GM10248 (cell line): ENCODE data around the gene NISCH.

Experiments used
- CTCF ChIA-PET: fragments of 300-600 bp; sonication (Branson Sonifier 250); formaldehyde crosslinking; extraction: SDS; loops from one replicate; lab custom pipeline; 2021; ENCODE audit warnings: antibody characterized with exemption; lab: Yijun Ruan, JAX
- POLR2A ChIA-PET: fragments of 350-650 bp; sonication (Branson Sonifier 250); formaldehyde crosslinking; extraction: SDS; loops from one replicate; lab custom pipeline; 2020; ENCODE audit warnings: antibody characterized with exemption; lab: Yijun Ruan, JAX
- DNase-seq: peaks from one replicate; pipeline ENCODE4 v3.0.0; 2012; ENCODE audit errors: extremely low spot score
- CTCF ChIP-seq: IDR thresholded peaks from 2 replicates; pipeline ENCODE4 v1.5.1; 2012; ENCODE audit warnings: mild to moderate bottlenecking, low read depth; ENCODE audit errors: extremely low read depth, missing control alignments, control extremely low read depth

The NISCH gene

GRCh38 chr3:52438104-52438376 lies 17.4 kb upstream of the NISCH start:
- DNase-seq, result no peak
- ChIA-PET CTCF (interaction anchor here (17.8 to 20.1 kb wide), 2 partner anchors 8 kb away, joined by 345 read pairs; partner anchors contain the start of genes SEMA3G and TNNC1), POLR2A (no interaction called here)
- no peak for TF ChIP-seq CTCF

GRCh38 chr3:52438579-52439425 lies 16.6 kb upstream of the NISCH start:
- POLR2A ChIA-PET, result no interaction called here
- no peak for TF ChIP-seq CTCF
- CTCF ChIA-PET, result interaction anchor here (1.0 to 20.1 kb wide), 3 partner anchors 7 to 218 kb away, joined by 3 to 345 read pairs (median 345); partner anchors contain the start of genes SEMA3G and TNNC1

GRCh38 chr3:52439426-52440248 lies 15.8 kb upstream of the NISCH start:
- ChIA-PET CTCF (interaction anchor here (0.6 to 20.1 kb wide), 4 partner anchors 6 to 219 kb away, joined by 3 to 345 read pairs (median 174); partner anchors contain the start of genes SEMA3G and TNNC1), POLR2A (no interaction called here)
- TF ChIP-seq CTCF, result no peak

More at GRCh38 chr3:52438579-52439425, 16.6 kb upstream of the NISCH start:
- no peak for DNase-seq

GRCh38 chr3:52440249-52440551 lies 15.2 kb upstream of the NISCH start:
- CTCF ChIA-PET, result interaction anchor here (17.8 kb wide), 1 partner anchor 10 kb away, joined by 345 read pairs; no protein-coding TSS in a partner anchor
- no peak for DNase-seq
- no peak for TF ChIP-seq CTCF
- POLR2A ChIA-PET, result no interaction called here

More at GRCh38 chr3:52439426-52440248, 15.8 kb upstream of the NISCH start:
- no peak for DNase-seq

GRCh38 chr3:52440671-52441070 lies 14.7 kb upstream of the NISCH start:
- TF ChIP-seq CTCF, result no peak
- CTCF ChIA-PET, result interaction anchor here (17.8 kb wide), 1 partner anchor 11 kb away, joined by 345 read pairs; no protein-coding TSS in a partner anchor
- POLR2A ChIA-PET, result no interaction called here
- DNase-seq, result no peak

GRCh38 chr3:52441091-52441771 lies 14.2 kb upstream of the NISCH start:
- ChIA-PET POLR2A (no interaction called here), CTCF (interaction anchor here (17.8 kb wide), 1 partner anchor 11 kb away, joined by 345 read pairs; no protein-coding TSS in a partner anchor)
- DNase-seq, result no peak
- no peak for TF ChIP-seq CTCF
